B cell (primary cell): ENCODE results near the gene SMIM9. TPM values are rescaled to one million over a fixed set of nuclear protein-coding genes. Genes with fewer than 3 reads are reported as not detected.
"Not testable (repeated sequence)": the region's sequence is repeated elsewhere in the genome, so short reads cannot be mapped to it uniquely, and the experiment has no call there.

ENCODE experiments used
- ATAC-seq: fragments of 200-7000 bp; cut with Tn5 transposase; one replicate; pipeline ENCODE4 v1.10.0; 2021; ENCODE audit warnings: low read depth, mild to moderate bottlenecking, moderate number of reproducible peaks, moderate library complexity
- CTCF ChIA-PET: fragments of 350-600 bp; sonication (Branson Sonifier 250); formaldehyde crosslinking; loops from one replicate; lab custom pipeline; 2021; ENCODE audit warnings: antibody characterized with exemption, inconsistent platforms; lab: Charles Lee
- POLR2A ChIA-PET: fragments of 350-600 bp; sonication (Branson Sonifier 250); formaldehyde crosslinking; loops from one replicate; lab custom pipeline; 2021; ENCODE audit warnings: antibody characterized with exemption; lab: Charles Lee
- DNase-seq: peaks from one replicate; pipeline ENCODE4 v3.0.0; 2013
- H2AFZ ChIP-seq: 2 replicates; pipeline ENCODE4 v1.6.1; 2012; ENCODE audit warnings: mild to moderate bottlenecking, low read depth, low read length; ENCODE audit not compliant: insufficient read depth, poor library complexity, severe bottlenecking
- H3K27ac ChIP-seq, 2 donors: 1 replicate in 1 of 2; 2 replicates in 1 of 2; pipeline ENCODE4 v1.5.1; 2012 to 2013; ENCODE audit warnings: low read length in 2 of 2, mild to moderate bottlenecking in 2 of 2, moderate library complexity in 1 of 2
- H3K27me3 ChIP-seq, 4 experiments: fragments of 200-600 bp in 1 of 4; sonication (generic) in 1 of 4; replicated peaks in 1 of 4; 1 replicate in 2 of 4; 2 replicates in 2 of 4; pipeline versions ENCODE4 v1.6.1 to v1.7.0; 2013 to 2016; ENCODE audit warnings: low read length in 3 of 4, mild to moderate bottlenecking in 2 of 4, mixed read lengths in 1 of 4, moderate library complexity in 1 of 4; ENCODE audit not compliant: insufficient read depth in 4 of 4, control insufficient read depth in 3 of 4; ENCODE audit errors: control extremely low read depth in 1 of 4
- H3K36me3 ChIP-seq, 2 experiments: replicated peaks in 1 of 2; 1 replicate in 1 of 2; 2 replicates in 1 of 2; pipeline versions ENCODE4 v1.6.1 to v1.7.1; 2013; ENCODE audit warnings: low read length in 1 of 2; ENCODE audit not compliant: insufficient read depth in 2 of 2, control insufficient read depth in 1 of 2; ENCODE audit errors: control extremely low read depth in 1 of 2, extremely low read depth in 1 of 2
- H3K4me1 ChIP-seq, 2 donors: fragments of 200-600 bp in 1 of 2; sonication (generic) in 1 of 2; 1 replicate in 1 of 2; 2 replicates in 1 of 2; pipeline versions ENCODE4 v1.5.1 to v1.6.1; 2013 to 2017; ENCODE audit warnings: low read length in 2 of 2; ENCODE audit not compliant: control insufficient read depth in 2 of 2, insufficient read depth in 2 of 2
- H3K4me2 ChIP-seq: replicated peaks from 2 replicates; pipeline ENCODE3; 2012; ENCODE audit warnings: mild to moderate bottlenecking, low read depth, low read length; ENCODE audit not compliant: poor library complexity, severe bottlenecking
- H3K4me3 ChIP-seq, 5 experiments: fragments of 200-600 bp in 1 of 5; sonication (generic) in 1 of 5; 1 replicate in 3 of 5; 2 replicates in 2 of 5; pipeline versions ENCODE4 v1.5.1 to v1.7.0; 2011 to 2016; ENCODE audit warnings: low read length in 4 of 5, mild to moderate bottlenecking in 4 of 5, low read depth in 2 of 5, control low read depth in 1 of 5, moderate library complexity in 1 of 5; ENCODE audit not compliant: insufficient read depth in 1 of 5; ENCODE audit errors: control extremely low read depth in 1 of 5, extremely low read depth in 1 of 5
- H3K79me2 ChIP-seq: fragments of 200-600 bp; sonication (generic); one replicate; pipeline ENCODE4 v1.6.0; 2016; ENCODE audit warnings: low read length; ENCODE audit not compliant: control insufficient read depth, insufficient read depth
- H3K9ac ChIP-seq: fragments of 200-600 bp; sonication (generic); 2 replicates; pipeline ENCODE4 v1.6.1; 2017; ENCODE audit warnings: mild to moderate bottlenecking, low read length, moderate library complexity
- H3K9me3 ChIP-seq, 3 donors: one replicate each; pipeline versions ENCODE4 v1.6.1 to v1.7.1; 2013; ENCODE audit warnings: low read length in 2 of 3; ENCODE audit not compliant: control insufficient read depth in 2 of 3, insufficient read depth in 1 of 3; ENCODE audit errors: control extremely low read depth in 1 of 3
- H4K20me1 ChIP-seq: 2 replicates; pipeline ENCODE4 v1.6.0; 2012; ENCODE audit warnings: mild to moderate bottlenecking, low read length; ENCODE audit not compliant: insufficient read depth, control insufficient read depth, poor library complexity, severe bottlenecking
- H3K27ac Mint-ChIP-seq: one replicate; pipeline ENCODE4 v1.8.0; 2021; ENCODE audit warnings: mixed read lengths
- H3K27me3 Mint-ChIP-seq: one replicate; pipeline ENCODE4 v1.8.0; 2021; ENCODE audit warnings: mixed read lengths
- H3K4me1 Mint-ChIP-seq: one replicate; pipeline ENCODE4 v1.8.0; 2021; ENCODE audit warnings: mixed read lengths
- H3K4me3 Mint-ChIP-seq: one replicate; pipeline ENCODE4 v1.8.0; 2021; ENCODE audit warnings: mixed read lengths
- H3K9me3 Mint-ChIP-seq: one replicate; pipeline ENCODE4 v1.8.0; 2022; ENCODE audit warnings: mixed read lengths; ENCODE audit not compliant: insufficient read depth
- EZH2 ChIP-seq: IDR thresholded peaks from 2 replicates; pipeline ENCODE4 v1.6.1; 2012; ENCODE audit warnings: borderline replicate concordance, low read depth, mild to moderate bottlenecking, moderate library complexity, low read length; ENCODE audit not compliant: insufficient read depth, poor library complexity, severe bottlenecking
- WGBS: methylation state at CpG from one replicate; pipeline ENCODE4 v1.1.5; 2013; ENCODE audit warnings: missing lambda C conversion rate; ENCODE audit not compliant: insufficient coverage; 5-methylcytosine and 5-hydroxymethylcytosine counted together
- intact Hi-C: fragments of 100-400 bp; cut with micrococcal nuclease; formaldehyde crosslinking; loops from one replicate; pipeline ENCODE4 v1.10.0; 2022
- polyA plus RNA-seq: library from polyadenylated mRNA; depleted of rRNA; stranded (reverse); fragments of >200 nt; gene quantifications from 2 replicates; pipeline ENCODE4 v1.2.3, GENCODE V29; 2012
- total RNA-seq, 2 donors: library from RNA; stranded (reverse); fragments of 120-200 nt in 1 of 2; gene quantifications; 1 replicate in 1 of 2; 2 replicates in 1 of 2; pipeline versions ENCODE4 v1.2.3 to v1.2.4, GENCODE V29; 2013 to 2022
- TF ChIP-seq, protein P1 (sequence below): fragments of 200-600 bp; IDR thresholded peaks from one replicate; pipeline ENCODE4 v1.8.0; 2022; ENCODE audit warnings: antibody characterized with exemption, mild to moderate bottlenecking

SMIM9 gene
- total and polyA plus RNA-seq, 2 donors (not counting 1 experiment from before 2014, with no cell fraction given): not detected

DNA sequence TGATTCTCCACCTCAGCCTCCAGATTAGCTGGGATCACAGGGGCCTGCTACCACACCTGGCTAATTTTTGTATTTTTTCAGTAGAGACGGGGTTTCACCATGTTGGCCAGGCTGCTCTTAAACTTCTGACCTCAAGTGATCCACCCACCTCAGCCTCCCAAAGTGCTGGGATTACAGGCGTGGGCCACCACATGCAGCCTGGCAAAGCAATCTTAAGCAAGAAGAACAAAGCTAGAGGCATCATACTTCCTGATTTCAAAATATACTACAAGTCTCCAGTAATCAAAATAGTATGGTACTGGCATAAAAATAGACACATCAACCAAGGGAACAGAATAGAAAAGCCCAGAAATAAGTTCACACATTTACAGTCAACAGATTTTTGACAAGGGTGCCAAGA is 38.9 kb upstream of the SMIM9 start:
- ATAC-seq (no peak), DNase-seq (no peak)
- Histone ChIP-seq H3K27me3 (no peaks in the 10 kb centered on the region), H3K27ac (no peak overlapping the region), H3K4me2 (no peak overlapping the region), H3K9me3 (no peaks in the 10 kb centered on the region), H3K36me3 (no peaks in the 10 kb centered on the region), H3K4me3 (no peak overlapping the region), H3K79me2 (no peaks in the 10 kb centered on the region), H3K9ac (no peak overlapping the region), H3K4me1 (no peaks in the 10 kb centered on the region), H2AFZ (no peak overlapping the region), H4K20me1 (no peaks in the 10 kb centered on the region)
- Mint-ChIP-seq H3K9me3 (peaks cover 2% of the 10 kb centered on the region), H3K27ac (no peak overlapping the region), H3K4me1 (peaks cover 1% of the 10 kb centered on the region), H3K27me3 (no peaks in the 10 kb centered on the region), H3K4me3 (no peak overlapping the region)
- TF ChIP-seq EZH2: no peak
- TF ChIP-seq, protein P1, sequence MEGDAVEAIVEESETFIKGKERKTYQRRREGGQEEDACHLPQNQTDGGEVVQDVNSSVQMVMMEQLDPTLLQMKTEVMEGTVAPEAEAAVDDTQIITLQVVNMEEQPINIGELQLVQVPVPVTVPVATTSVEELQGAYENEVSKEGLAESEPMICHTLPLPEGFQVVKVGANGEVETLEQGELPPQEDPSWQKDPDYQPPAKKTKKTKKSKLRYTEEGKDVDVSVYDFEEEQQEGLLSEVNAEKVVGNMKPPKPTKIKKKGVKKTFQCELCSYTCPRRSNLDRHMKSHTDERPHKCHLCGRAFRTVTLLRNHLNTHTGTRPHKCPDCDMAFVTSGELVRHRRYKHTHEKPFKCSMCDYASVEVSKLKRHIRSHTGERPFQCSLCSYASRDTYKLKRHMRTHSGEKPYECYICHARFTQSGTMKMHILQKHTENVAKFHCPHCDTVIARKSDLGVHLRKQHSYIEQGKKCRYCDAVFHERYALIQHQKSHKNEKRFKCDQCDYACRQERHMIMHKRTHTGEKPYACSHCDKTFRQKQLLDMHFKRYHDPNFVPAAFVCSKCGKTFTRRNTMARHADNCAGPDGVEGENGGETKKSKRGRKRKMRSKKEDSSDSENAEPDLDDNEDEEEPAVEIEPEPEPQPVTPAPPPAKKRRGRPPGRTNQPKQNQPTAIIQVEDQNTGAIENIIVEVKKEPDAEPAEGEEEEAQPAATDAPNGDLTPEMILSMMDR: no peak
- CTCF ChIA-PET: no interaction called here
- WGBS: 100% methylated on average over 1 of the region's 2 CpGs
- POLR2A ChIA-PET: no interaction called here
- intact Hi-C loops: no loop called here

DNA sequence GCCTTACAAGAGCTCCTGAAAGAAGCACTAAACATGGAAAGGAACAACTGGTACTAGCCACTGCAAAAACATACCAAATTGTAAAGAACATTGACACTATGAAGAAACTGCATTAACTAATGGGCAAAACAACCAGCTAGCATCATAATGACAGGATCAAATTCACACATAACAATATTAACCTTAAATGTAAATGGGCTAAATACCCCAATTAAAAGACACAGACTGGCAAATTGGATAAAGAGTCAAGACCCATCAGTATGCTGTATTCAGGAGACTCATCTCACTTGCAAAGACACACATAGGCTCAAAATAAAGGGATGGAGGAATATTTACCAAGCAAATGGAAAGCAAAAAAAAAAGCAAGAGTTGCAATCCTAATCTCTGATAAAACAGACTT is 34.1 kb upstream of the SMIM9 start:
- POLR2A ChIA-PET, CTCF ChIA-PET, H3K9ac ChIP-seq, H3K27ac ChIP-seq, DNase-seq, H3K9me3 ChIP-seq, H3K9me3 Mint-ChIP-seq, H3K4me1 Mint-ChIP-seq, H3K79me2 ChIP-seq, H2AFZ ChIP-seq, H3K4me3 ChIP-seq, H3K27me3 ChIP-seq, H4K20me1 ChIP-seq, H3K36me3 ChIP-seq, ATAC-seq, H3K4me2 ChIP-seq, H3K27me3 Mint-ChIP-seq, H3K4me3 Mint-ChIP-seq, H3K27ac Mint-ChIP-seq, intact Hi-C loops, H3K4me1 ChIP-seq: not testable (repeated sequence)
